ENCODE results near the gene FAM222A. TPM values are rescaled to one million over a fixed set of nuclear protein-coding genes. Genes with fewer than 3 reads are reported as not detected.

Gene FAM222A
- total RNA-seq, 1 donor from 2014 or later, result 13.9 TPM

DNA sequence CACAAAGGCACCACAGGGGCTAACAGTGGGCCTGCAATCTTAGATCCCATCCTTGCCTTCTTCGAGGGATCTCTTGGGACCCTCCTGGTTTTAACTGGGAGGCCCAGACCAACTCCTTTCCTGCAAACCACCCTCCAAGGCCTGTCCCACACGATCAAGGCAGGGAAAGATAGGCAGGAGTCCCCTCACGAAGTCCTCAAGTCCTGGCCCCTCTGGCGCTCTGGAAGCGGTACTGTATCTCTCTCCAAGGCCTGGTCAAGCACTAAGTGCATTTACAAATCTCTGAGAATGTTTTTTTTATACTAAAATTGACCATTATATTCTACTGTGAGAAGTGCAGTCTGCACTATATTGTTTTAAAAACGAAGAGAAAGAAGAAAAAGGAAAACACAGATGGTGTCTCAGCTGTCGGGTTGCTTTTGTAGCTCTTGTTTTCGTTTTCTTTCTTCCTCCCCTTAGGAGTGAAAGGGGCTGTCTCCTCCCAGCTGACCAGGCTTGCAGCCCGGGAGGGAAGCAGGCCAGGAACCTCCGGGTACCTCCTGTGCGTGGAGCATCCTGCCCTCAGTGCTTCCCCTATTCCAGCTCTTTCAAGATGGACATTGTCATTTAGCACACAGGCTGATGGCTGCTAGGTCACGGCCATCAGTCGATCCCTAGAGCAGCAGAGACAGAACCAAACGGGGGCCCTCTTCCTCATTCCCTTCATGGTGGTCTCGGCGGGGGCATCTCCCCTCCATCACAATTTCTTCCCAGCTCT lies 56.7 kb downstream of the FAM222A start:
- H3K9me3 Mint-ChIP-seq, result no peaks in the 10 kb centered on the region
- no peak for DNase-seq (ENCODE audit: low read depth, low spot score)
- TF ChIP-seq, protein P1, sequence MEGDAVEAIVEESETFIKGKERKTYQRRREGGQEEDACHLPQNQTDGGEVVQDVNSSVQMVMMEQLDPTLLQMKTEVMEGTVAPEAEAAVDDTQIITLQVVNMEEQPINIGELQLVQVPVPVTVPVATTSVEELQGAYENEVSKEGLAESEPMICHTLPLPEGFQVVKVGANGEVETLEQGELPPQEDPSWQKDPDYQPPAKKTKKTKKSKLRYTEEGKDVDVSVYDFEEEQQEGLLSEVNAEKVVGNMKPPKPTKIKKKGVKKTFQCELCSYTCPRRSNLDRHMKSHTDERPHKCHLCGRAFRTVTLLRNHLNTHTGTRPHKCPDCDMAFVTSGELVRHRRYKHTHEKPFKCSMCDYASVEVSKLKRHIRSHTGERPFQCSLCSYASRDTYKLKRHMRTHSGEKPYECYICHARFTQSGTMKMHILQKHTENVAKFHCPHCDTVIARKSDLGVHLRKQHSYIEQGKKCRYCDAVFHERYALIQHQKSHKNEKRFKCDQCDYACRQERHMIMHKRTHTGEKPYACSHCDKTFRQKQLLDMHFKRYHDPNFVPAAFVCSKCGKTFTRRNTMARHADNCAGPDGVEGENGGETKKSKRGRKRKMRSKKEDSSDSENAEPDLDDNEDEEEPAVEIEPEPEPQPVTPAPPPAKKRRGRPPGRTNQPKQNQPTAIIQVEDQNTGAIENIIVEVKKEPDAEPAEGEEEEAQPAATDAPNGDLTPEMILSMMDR (conservative IDR thresholded peaks at IDR 0.05), result no peak

GRCh38 chr12:109770861-109771670 lies 57.4 kb downstream of the FAM222A start:
- H3K4me1 Mint-ChIP-seq, result no peaks in the 10 kb centered on the region
- H3K27me3 Mint-ChIP-seq (ENCODE audit: low read depth), result no peaks in the 10 kb centered on the region
- no peaks in the 10 kb centered on the region for H3K36me3 Mint-ChIP-seq (ENCODE audit: low read depth)
- H3K4me3 Mint-ChIP-seq, result no peak overlapping the region
- no peaks in the 10 kb centered on the region for H3K9me3 Mint-ChIP-seq
- H3K27ac Mint-ChIP-seq (ENCODE audit: unreplicated experiment), result peak overlapping the region; percentile 19
- DNase-seq (ENCODE audit: low read depth, low spot score), result no peak
- TF ChIP-seq, protein P1 (conservative IDR thresholded peaks at IDR 0.05), result no peak

More for the DNA sequence above, 56.7 kb downstream of the FAM222A start:
- Mint-ChIP-seq H3K4me1 (no peaks in the 10 kb centered on the region), H3K27me3 (ENCODE audit: low read depth) (no peaks in the 10 kb centered on the region), H3K27ac (ENCODE audit: unreplicated experiment) (peak overlapping the region; percentile 86), H3K4me3 (no peak overlapping the region), H3K36me3 (ENCODE audit: low read depth) (no peaks in the 10 kb centered on the region)

- no peak overlapping the region for H3K4me3 Mint-ChIP-seq
- DNase-seq (ENCODE audit: low read depth, low spot score), result no peak
Observed at GRCh38 chr12:109771746-109772621, 58.4 kb downstream of the FAM222A start.

GRCh38 chr12:109772622-109773321 lies 59.1 kb downstream of the FAM222A start:
- TF ChIP-seq, protein P1 (conservative IDR thresholded peaks at IDR 0.05), result no peak
- H3K27ac Mint-ChIP-seq (ENCODE audit: unreplicated experiment), result peak overlapping the region; percentile 44
- no peaks in the 10 kb centered on the region for H3K9me3 Mint-ChIP-seq
- DNase-seq (ENCODE audit: low read depth, low spot score), result no peak
- H3K36me3 Mint-ChIP-seq (ENCODE audit: low read depth), result no peaks in the 10 kb centered on the region
- no peaks in the 10 kb centered on the region for H3K27me3 Mint-ChIP-seq (ENCODE audit: low read depth)
- no peak overlapping the region for H3K4me3 Mint-ChIP-seq
- H3K4me1 Mint-ChIP-seq, result peaks cover 13% of the 10 kb centered on the region

More at GRCh38 chr12:109771746-109772621, 58.4 kb downstream of the FAM222A start:
- TF ChIP-seq, protein P1 (conservative IDR thresholded peaks at IDR 0.05), result peak; percentile 22
- no peak overlapping the region for H3K27ac Mint-ChIP-seq (ENCODE audit: unreplicated experiment)
- no peaks in the 10 kb centered on the region for H3K9me3 Mint-ChIP-seq
- no peaks in the 10 kb centered on the region for H3K36me3 Mint-ChIP-seq (ENCODE audit: low read depth)
- no peaks in the 10 kb centered on the region for H3K27me3 Mint-ChIP-seq (ENCODE audit: low read depth)
- peaks cover 7% of the 10 kb centered on the region for H3K4me1 Mint-ChIP-seq

All from neural crest cell (in vitro differentiated cells).